ENCODE measurements around the gene TEX11.
"Not testable (repeated sequence)": the region's sequence is repeated elsewhere in the genome, so short reads cannot be mapped to it uniquely, and the experiment has no call there.

The TEX11 gene

DNA sequence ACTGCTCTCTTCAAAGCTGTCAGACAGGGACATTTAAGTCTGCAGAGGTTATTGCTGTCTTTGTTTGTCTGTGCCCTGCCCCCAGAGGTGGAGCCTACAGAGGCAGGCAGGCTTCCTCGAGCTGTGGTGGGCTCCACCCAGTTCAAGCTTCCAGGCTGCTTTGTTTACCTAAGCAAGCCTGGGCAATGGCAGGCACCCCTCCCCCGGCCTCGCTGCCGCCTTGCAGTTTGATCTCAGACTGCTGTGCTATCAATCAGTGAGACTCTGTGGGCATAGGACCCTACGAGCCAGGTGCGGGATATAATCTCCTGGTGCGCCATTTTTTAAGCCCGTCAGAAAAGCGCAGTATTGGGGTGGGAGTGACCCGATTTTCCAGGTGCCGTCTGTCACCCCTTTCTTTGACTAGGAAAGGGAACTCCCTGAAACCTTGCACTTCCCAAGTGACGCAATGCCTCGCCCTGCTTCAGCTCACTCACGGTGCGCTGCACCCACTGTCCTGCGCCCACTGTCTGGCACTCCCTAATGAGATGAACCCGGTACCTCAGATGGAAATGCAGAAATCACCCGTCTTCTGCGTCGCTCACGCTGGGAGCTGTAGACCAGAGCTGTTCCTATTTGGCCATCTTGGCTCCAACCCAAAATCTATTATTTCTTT, 338.5 kb downstream of the TEX11 start:
- not testable (repeated sequence) for DNase-seq

- DNase-seq: no peak
Observed at GRCh38 chrX:70554948-70555347, 353.6 kb downstream of the TEX11 start.

GRCh38 chrX:70554523-70554922, 354.0 kb downstream of the TEX11 start:
- DNase-seq: no peak

DNA sequence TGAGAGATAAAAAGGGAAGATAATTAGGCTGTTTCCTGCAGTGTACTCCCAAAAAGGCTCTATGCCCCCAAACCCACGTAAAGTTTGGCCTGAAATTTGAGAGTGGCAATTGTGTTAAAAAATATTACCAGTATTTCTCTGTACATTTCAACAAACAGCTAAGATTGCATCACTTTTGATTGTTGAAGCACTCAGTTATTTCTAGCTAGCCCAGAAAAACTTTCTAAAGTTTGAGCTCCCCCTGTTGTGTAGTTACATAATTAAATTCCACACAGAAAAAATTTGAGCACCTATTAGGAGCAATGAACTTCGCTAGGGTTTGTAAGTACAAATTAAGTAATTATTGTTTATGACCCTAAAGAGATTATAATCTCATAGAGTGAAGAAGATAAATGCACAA, 354.4 kb downstream of the TEX11 start:
- DNase-seq: no peak

DNA sequence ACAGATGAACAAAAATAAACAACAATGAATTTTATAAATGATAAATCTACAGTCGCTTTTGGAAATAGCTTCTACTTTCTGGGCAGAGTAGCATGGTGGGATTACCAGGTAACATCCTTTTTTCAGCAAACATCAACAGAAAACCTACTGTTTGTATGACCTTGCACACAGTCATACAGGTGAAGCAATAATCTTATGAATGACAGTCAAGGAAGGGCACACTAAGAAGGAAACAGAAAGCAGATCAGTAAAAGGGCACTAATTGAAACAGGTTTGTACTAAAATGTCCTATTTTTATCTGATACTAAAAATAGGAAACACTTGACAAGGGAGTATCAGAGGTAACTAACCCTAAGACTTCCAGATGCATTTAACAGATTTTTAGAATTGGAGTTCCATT, 355.0 kb downstream of the TEX11 start:
- no peak for DNase-seq

DNA sequence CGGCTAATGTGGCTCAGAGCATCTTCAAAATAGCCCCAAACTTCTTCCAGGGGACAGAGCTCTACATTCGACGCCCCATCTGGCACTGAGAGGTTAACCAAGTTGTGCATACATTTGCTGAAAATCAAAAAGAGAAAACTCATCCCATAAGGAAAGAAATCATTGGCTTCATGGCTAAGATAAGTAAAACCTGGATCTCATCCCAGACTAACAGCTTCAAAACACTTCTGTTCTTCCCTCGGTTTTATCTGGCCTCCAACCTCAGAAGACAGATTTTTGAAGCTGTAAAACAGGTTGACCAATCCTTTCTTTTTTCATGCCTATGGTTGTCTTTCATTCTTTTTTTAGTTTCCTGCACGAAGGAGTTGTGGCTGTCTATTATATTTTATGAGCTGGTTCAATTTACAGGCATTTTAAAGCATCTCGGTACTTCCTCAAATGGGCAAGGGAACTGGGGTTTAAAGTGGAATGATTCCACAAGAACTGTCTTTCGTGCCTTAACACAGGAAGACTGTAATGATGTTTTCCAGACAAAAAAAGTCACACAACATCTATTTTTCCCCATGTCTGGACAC, 356.3 kb downstream of the TEX11 start:
- DNase-seq: no peak

- no peak for DNase-seq
Observed at GRCh38 chrX:70549429-70549828, 359.1 kb downstream of the TEX11 start.

GRCh38 chrX:70535198-70535597, 373.3 kb downstream of the TEX11 start:
- no peak for DNase-seq

GRCh38 chrX:70527610-70528345, 380.7 kb downstream of the TEX11 start:
- DNase-seq: no peak

GRCh38 chrX:70527053-70527452, 381.5 kb downstream of the TEX11 start:
- no peak for DNase-seq

DNA sequence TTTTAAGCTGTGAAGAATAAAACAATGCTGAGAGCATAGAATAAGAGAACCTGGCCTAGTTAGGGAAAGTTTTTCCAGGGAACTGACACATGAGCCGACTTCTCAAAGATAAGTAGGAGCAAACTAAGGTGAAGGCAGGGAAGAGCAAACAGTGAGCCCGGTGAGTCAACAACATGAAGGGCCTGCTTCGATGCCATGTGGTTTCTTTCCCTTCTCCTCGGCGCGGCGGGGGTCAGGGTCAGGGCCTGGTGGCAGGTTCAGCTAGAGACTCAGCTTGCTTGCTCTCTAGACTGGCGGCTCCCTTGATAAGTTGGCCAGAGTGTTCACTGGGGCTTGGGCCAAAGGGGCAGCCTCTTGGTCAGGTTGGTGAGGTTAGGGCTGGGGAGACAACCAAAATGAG, 382.8 kb downstream of the TEX11 start:
- no peak for DNase-seq

- DNase-seq: not testable (repeated sequence)
Observed at GRCh38 chrX:70515692-70516091, 392.8 kb downstream of the TEX11 start.

DNA sequence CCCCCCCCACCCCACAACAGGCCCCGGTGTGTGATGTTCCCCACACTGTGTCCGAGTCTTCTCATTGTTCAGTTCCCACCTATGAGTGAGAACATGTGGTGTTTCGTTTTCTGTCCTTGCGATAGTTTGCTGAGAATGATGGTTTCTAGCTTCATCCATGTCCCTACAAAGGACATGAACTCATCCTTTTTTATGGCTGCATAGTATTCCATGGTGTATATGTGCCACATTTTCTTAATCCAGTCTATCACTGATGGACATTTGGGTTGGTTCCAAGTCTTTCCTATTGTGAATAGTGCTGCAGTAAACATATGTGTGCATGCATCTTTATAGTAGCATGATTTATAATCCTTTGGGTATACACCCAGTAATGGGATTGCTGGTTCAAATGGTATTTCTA, 393.2 kb downstream of the TEX11 start:
- DNase-seq: not testable (repeated sequence)

DNA sequence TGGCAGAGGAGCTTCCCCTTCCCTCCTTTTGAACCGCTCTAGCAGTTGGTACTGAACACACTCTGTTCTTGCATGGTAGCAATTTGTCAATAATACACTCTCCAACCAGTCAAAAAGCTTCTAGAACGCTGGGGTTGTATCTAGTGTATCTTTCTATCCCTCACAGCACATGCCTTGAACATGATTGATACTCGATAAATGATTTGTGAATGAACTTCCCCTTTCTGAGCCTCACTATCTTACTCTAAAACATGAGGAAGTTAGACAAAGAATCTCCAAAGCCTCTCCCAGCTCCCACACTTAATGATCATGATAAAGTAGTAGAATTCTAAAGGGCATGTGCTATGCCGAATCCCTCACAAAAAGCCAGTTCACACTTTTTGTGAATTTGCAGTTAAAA, 399.4 kb downstream of the TEX11 start:
- DNase-seq: no peak

- no peak for DNase-seq
Observed at GRCh38 chrX:70508296-70508911, 400.1 kb downstream of the TEX11 start.

DNA sequence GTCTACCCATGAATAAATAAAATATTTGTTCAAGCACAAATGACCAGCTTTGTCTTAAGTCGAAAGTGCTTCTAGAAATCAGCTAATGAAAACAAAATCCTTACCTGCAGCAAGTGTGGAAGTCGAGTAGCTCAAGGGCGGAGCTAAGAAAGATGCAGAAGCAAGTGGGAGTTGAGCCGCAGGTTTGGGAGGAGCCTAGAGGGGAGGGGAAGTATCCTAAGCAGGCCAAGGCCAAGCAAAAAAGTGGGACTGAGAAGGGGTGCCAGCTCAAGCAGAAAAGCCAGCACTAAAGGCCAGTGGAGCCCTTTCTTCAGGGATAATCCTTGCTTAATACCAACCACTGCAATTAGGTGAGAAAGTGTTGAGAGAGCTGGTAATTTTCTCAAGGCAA, 403.1 kb downstream of the TEX11 start:
- no peak for DNase-seq

DNA sequence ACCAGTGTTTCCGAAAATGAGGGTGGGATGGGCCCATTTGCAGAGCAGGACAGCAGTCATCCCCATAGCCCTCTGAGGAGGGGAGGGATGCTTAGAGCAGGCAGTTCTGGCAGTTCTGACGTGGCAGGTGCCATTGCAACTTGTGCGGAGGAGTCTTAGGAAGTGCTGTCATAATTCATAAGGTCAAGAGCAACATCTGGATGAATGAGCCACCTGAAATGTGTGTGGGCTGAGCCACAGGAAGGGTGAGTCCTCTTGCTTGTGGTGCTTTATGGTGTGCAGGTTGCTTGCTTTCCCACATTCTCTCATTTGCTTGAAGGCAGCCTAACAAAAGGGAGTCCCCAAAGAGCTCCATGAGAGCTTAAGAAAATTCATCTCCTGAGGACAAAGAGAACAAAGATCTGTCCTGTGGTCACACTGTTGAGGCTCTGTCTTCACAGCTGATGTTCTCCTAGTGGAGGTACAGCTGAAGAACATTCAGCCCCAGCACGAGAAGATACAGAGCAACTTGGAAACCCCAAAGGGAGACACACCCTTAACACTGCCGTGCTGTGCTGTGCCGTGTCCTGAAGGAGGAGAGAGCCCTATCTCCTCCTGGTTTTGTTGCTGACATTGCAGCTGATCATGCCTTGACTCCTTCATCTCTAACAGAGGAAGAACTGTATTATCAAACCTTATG, 403.6 kb downstream of the TEX11 start:
- no peak for DNase-seq

DNA sequence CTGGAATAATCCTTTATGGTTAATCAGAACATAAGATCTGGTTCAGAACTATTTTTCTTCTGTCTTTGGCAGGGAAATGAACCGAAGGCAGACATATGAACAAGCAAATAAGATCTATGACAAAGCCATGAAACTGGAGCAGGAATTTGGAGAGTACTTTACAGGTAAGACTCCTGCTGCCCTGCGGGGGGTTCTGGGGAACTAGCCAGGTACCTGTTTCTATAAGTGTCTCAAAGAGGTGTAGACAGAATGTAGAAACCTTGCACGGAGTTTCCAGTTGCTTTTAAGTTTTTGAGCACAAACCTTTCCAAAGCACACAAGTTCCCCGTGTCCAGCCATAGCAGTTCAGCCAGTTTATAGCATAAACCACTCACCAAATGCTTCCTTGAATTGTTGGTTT, 407.7 kb downstream of the TEX11 start:
- DNase-seq: no peak

GRCh38 chrX:70498129-70498528, 410.4 kb downstream of the TEX11 start:
- no peak for DNase-seq

- DNase-seq: no peak
Observed at GRCh38 chrX:70497026-70497425, 411.5 kb downstream of the TEX11 start.

DNA sequence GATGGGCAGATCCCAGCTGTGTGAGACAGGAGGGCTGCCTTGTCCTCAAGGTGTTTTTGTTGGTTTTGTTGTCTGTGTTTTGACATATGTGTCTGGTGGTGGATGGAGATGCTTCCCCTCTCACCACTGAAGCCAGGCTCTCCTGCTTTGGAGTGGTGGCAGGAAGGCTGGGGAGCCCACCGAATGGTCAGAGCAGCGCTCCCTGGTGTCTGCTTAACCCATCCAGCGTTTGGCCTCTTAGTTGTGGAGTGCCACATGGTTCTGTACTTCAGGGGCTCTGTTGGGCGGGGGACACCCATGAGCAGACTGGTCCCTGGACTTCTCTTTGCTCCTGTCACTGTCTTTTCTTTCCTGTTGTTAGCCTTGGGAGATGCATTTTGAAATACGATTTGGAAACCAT, 412.0 kb downstream of the TEX11 start:
- no peak for DNase-seq

GRCh38 chrX:70494441-70494840, 414.1 kb downstream of the TEX11 start:
- no peak for DNase-seq

DNA sequence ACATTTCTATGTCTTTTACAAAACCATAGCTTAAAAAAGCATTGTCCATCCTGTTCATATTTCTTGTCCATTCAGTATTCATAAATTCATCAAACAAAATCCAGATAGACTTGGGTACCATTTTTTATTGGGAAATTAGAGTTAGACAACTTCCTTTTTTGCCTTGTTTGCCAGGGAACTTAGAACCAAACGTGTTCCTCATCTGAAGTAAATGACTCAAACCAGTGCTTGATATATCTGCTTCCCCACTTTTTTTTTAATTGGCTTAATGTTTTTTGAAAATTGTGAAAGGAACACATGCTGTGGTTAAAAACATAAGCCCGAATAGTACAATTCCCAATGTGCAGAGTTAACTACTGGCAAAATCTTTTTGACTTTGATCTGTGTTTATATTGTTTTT, 419.7 kb downstream of the TEX11 start:
- no peak for DNase-seq
